ENCODE data around the gene DENR. TPM values are rescaled to one million over a fixed set of nuclear protein-coding genes. Genes with fewer than 3 reads are reported as not detected.

Gene DENR
- total and polyA plus RNA-seq, 2 of the 13 experiments (the other 11 are each of a cell fraction or from before 2014, with no cell fraction given), result 30.0 to 59.1 TPM

DNA sequence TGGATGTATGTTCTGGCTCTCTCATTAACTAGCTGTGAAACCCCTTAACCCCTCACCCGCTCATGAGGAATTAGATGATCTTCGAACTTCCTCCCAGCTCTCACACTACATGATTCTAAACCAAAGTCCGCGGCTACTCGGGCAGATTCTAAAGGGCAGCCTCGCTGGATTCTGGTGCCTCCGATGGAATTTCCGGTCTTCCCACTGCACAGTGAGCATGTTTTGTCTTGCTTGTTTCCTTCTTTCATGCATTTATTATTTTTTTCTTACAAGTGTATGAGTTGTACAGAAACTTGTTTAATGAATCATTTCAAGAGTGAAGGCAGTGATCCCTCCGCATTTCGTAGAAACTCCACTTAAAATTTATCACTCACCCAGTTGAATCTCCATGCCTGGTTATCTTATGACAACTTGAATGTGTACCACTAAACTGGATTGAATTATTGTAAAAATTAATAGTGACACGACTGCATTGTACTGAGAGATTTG, 31.5 kb upstream of the DENR start (continued):
- TF ChIP-seq, protein P1, sequence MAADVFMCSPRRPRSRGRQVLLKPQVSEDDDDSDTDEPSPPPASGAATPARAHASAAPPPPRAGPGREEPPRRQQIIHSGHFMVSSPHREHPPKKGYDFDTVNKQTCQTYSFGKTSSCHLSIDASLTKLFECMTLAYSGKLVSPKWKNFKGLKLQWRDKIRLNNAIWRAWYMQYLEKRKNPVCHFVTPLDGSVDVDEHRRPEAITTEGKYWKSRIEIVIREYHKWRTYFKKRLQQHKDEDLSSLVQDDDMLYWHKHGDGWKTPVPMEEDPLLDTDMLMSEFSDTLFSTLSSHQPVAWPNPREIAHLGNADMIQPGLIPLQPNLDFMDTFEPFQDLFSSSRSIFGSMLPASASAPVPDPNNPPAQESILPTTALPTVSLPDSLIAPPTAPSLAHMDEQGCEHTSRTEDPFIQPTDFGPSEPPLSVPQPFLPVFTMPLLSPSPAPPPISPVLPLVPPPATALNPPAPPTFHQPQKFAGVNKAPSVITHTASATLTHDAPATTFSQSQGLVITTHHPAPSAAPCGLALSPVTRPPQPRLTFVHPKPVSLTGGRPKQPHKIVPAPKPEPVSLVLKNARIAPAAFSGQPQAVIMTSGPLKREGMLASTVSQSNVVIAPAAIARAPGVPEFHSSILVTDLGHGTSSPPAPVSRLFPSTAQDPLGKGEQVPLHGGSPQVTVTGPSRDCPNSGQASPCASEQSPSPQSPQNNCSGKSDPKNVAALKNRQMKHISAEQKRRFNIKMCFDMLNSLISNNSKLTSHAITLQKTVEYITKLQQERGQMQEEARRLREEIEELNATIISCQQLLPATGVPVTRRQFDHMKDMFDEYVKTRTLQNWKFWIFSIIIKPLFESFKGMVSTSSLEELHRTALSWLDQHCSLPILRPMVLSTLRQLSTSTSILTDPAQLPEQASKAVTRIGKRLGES (CRISPR knock-in tag; IDR thresholded peaks at IDR 0.05; ENCODE audit: borderline replicate concordance), result no peak
- TF ChIP-seq AKAP8 (CRISPR knock-in tag; IDR thresholded peaks at IDR 0.05) (no peak), KDM4B (CRISPR knock-in tag; IDR thresholded peaks at IDR 0.05) (no peak), ZFP36L2 (CRISPR knock-in tag; IDR thresholded peaks at IDR 0.05) (no peak), ZNF7 (CRISPR knock-in tag; IDR thresholded peaks at IDR 0.05) (no peak), ZNF878 (CRISPR knock-in tag; IDR thresholded peaks at IDR 0.05) (peak; percentile 70; the same call in 1 of the 2 replicates), ZBTB1 (CRISPR knock-in tag; IDR thresholded peaks at IDR 0.05; ENCODE audit: borderline replicate concordance) (no peak), SETDB1 (CRISPR knock-in tag; IDR thresholded peaks at IDR 0.05; ENCODE audit: borderline replicate concordance) (no peak), FLYWCH1 (CRISPR knock-in tag; IDR thresholded peaks at IDR 0.05) (no peak), MIER3 (CRISPR knock-in tag; IDR thresholded peaks at IDR 0.05; ENCODE audit: borderline replicate concordance) (no peak; the same call in 1 of the 2 replicates), HDAC2 (CRISPR knock-in tag; IDR thresholded peaks at IDR 0.05) (peak; percentile 62), ZNF451 (CRISPR knock-in tag; IDR thresholded peaks at IDR 0.05) (no peak), ZNF782 (CRISPR knock-in tag; IDR thresholded peaks at IDR 0.05; ENCODE audit: borderline replicate concordance) (no peak), HOXA3 (CRISPR knock-in tag; IDR thresholded peaks at IDR 0.05) (peak; percentile 54; the same call in 1 of the 2 replicates), SALL2 (CRISPR knock-in tag; IDR thresholded peaks at IDR 0.05) (no peak), ZSCAN21 (CRISPR knock-in tag; IDR thresholded peaks at IDR 0.05; ENCODE audit: borderline replicate concordance) (no peak)
- TF ChIP-seq, protein P2, sequence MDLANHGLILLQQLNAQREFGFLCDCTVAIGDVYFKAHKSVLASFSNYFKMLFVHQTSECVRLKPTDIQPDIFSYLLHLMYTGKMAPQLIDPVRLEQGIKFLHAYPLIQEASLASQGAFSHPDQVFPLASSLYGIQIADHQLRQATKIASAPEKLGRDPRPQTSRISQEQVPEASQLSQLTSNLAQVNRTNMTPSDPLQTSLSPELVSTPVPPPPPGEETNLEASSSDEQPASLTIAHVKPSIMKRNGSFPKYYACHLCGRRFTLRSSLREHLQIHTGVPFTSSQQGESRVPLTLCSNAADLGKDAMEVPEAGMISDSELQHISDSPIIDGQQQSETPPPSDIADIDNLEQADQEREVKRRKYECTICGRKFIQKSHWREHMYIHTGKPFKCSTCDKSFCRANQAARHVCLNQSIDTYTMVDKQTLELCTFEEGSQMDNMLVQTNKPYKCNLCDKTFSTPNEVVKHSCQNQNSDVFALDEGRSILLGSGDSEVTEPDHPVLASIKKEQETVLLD (CRISPR knock-in tag; IDR thresholded peaks at IDR 0.05; ENCODE audit: low read depth), result no peak
- TF ChIP-seq, protein P3, sequence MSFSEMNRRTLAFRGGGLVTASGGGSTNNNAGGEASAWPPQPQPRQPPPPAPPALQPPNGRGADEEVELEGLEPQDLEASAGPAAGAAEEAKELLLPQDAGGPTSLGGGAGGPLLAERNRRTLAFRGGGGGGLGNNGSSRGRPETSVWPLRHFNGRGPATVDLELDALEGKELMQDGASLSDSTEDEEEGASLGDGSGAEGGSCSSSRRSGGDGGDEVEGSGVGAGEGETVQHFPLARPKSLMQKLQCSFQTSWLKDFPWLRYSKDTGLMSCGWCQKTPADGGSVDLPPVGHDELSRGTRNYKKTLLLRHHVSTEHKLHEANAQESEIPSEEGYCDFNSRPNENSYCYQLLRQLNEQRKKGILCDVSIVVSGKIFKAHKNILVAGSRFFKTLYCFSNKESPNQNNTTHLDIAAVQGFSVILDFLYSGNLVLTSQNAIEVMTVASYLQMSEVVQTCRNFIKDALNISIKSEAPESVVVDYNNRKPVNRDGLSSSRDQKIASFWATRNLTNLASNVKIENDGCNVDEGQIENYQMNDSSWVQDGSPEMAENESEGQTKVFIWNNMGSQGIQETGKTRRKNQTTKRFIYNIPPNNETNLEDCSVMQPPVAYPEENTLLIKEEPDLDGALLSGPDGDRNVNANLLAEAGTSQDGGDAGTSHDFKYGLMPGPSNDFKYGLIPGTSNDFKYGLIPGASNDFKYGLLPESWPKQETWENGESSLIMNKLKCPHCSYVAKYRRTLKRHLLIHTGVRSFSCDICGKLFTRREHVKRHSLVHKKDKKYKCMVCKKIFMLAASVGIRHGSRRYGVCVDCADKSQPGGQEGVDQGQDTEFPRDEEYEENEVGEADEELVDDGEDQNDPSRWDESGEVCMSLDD (CRISPR knock-in tag; IDR thresholded peaks at IDR 0.05; ENCODE audit: borderline replicate concordance), result no peak
- TF ChIP-seq, protein P4, sequence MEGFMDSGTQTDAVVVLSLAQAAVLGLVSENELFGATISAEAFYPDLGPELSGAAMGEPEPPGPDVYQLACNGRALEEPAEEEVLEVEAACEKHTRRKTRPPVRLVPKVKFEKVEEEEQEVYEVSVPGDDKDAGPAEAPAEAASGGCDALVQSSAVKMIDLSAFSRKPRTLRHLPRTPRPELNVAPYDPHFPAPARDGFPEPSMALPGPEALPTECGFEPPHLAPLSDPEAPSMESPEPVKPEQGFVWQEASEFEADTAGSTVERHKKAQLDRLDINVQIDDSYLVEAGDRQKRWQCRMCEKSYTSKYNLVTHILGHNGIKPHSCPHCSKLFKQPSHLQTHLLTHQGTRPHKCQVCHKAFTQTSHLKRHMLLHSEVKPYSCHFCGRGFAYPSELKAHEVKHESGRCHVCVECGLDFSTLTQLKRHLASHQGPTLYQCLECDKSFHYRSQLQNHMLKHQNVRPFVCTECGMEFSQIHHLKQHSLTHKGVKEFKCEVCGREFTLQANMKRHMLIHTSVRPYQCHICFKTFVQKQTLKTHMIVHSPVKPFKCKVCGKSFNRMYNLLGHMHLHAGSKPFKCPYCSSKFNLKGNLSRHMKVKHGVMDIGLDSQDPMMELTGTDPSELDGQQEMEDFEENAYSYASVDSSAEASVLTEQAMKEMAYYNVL (CRISPR knock-in tag; IDR thresholded peaks at IDR 0.05; ENCODE audit: borderline replicate concordance), result no peak; the same call in 1 of the 2 replicates
- TF ChIP-seq, protein P5, sequence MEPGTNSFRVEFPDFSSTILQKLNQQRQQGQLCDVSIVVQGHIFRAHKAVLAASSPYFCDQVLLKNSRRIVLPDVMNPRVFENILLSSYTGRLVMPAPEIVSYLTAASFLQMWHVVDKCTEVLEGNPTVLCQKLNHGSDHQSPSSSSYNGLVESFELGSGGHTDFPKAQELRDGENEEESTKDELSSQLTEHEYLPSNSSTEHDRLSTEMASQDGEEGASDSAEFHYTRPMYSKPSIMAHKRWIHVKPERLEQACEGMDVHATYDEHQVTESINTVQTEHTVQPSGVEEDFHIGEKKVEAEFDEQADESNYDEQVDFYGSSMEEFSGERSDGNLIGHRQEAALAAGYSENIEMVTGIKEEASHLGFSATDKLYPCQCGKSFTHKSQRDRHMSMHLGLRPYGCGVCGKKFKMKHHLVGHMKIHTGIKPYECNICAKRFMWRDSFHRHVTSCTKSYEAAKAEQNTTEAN (CRISPR knock-in tag; conservative IDR thresholded peaks at IDR 0.05), result no peak
